GM19023 (cell line): ENCODE data around the gene MSH5.
A peak's percentile ranks its signal among the peaks of the same experiment; 100 is the strongest.
"Not testable (repeated sequence)": the region's sequence is repeated elsewhere in the genome, so short reads cannot be mapped to it uniquely, and the experiment has no call there.

ENCODE experiments used
- ATAC-seq: cut with Tn5 transposase; IDR thresholded peaks from one replicate; pipeline ENCODE4 v1.9.1; 2021; ENCODE audit warnings: mild to moderate bottlenecking, moderate library complexity; ENCODE audit not compliant: unreplicated experiment

MSH5 gene

GRCh38 chr6:31776989-31777666 lies 37.3 kb downstream of the MSH5 start, which contains the start of gene VWA7:
Gene VWA7 (minus strand): TSS chr6:31777328. CDS start chr6:31776779, 549 bp downstream.
- peak; percentile 56 for ATAC-seq

GRCh38 chr6:31777667-31778050 lies 37.9 kb downstream of the MSH5 start:
- ATAC-seq = no peak

- no peak for ATAC-seq
Observed at GRCh38 chr6:31778193-31778592, 38.4 kb downstream of the MSH5 start.

GRCh38 chr6:31778999-31779885 lies 39.4 kb downstream of the MSH5 start:
- no peak for ATAC-seq

- no peak for ATAC-seq
Observed at GRCh38 chr6:31779908-31780307, 40.1 kb downstream of the MSH5 start.

- ATAC-seq = no peak
Observed at GRCh38 chr6:31780507-31781243, 40.9 kb downstream of the MSH5 start.

GRCh38 chr6:31781244-31782125 lies 41.7 kb downstream of the MSH5 start:
- no peak for ATAC-seq

GRCh38 chr6:31782126-31782855 lies 42.5 kb downstream of the MSH5 start:
- no peak for ATAC-seq

- no peak for ATAC-seq
Observed at GRCh38 chr6:31784098-31784925, 44.5 kb downstream of the MSH5 start.

GRCh38 chr6:31785475-31785874 lies 45.7 kb downstream of the MSH5 start:
- no peak for ATAC-seq

- no peak for ATAC-seq
Observed at GRCh38 chr6:31791324-31792089, 51.7 kb downstream of the MSH5 start.

GRCh38 chr6:31792090-31792374 lies 52.2 kb downstream of the MSH5 start:
- ATAC-seq = no peak

GRCh38 chr6:31792761-31793171 lies 53.0 kb downstream of the MSH5 start:
- no peak for ATAC-seq

- not testable (repeated sequence) for ATAC-seq
Observed at GRCh38 chr6:31793927-31794245, 54.1 kb downstream of the MSH5 start.

- no peak for ATAC-seq
Observed at GRCh38 chr6:31794294-31794865, 54.6 kb downstream of the MSH5 start.

- peak; percentile 5 for ATAC-seq
Observed at GRCh38 chr6:31794866-31795615, 55.2 kb downstream of the MSH5 start.

- ATAC-seq = peak; percentile 72
Observed at GRCh38 chr6:31795616-31796298, 56.0 kb downstream of the MSH5 start, which contains the start of gene VARS1. Gene VARS1 (minus strand): TSS chr6:31795752. CDS start chr6:31795217, 535 bp downstream.
